ENCODE measurements around the gene NUSAP1. TPM values are rescaled to one million over a fixed set of nuclear protein-coding genes. Genes with fewer than 3 reads are reported as not detected.

Gene NUSAP1
- polyA plus RNA-seq, 2 of the 4 experiments (the other 2 are of a cell fraction), result 103 to 110 TPM

DNA sequence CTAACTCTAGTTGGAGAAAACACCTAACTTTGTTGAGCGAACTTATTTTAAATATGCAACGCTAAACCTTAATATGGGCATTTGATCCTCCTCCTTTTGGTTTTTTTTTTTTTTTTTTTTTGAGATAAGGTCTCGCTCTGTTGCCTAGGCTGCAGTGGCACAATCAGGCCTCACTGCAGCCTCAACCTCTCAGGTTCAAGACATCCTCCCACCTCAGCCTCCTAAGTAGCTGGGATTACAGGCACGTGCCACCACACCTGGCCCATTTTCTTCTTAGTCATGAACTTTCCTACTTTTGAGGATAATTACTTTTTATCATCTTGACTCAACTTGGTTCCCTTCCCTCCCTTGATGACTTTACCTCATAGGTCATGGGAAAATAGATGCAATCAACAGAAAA, 3.9 kb downstream of the NUSAP1 start:
- no peak for DNase-seq (ENCODE audit: low read depth in 1 of 2, low spot score in 1 of 2)
- H3K4me3 ChIP-seq, result no peak overlapping the region
- CTCF ChIA-PET, result interaction anchor here (0.6 kb wide), 1 partner anchor 619 kb away, joined by 3 read pairs; no protein-coding TSS in a partner anchor
- POLR2A ChIA-PET, result interaction anchor here (0.6 kb wide), 1 partner anchor 861 kb away, joined by 4 read pairs; no protein-coding TSS in a partner anchor
- no peak for TF ChIP-seq JUN (IDR thresholded peaks at IDR 0.05)
- TF ChIP-seq ESRRA (IDR thresholded peaks at IDR 0.05; ENCODE audit: borderline replicate concordance, low read length), result no peak
- no peak for TF ChIP-seq NPAS2 (CRISPR knock-in tag; IDR thresholded peaks at IDR 0.05; ENCODE audit: borderline replicate concordance)
- no peak for TF ChIP-seq CHD2 (IDR thresholded peaks at IDR 0.05; ENCODE audit: low read length, partially characterized antibody)
- TF ChIP-seq, protein P1, sequence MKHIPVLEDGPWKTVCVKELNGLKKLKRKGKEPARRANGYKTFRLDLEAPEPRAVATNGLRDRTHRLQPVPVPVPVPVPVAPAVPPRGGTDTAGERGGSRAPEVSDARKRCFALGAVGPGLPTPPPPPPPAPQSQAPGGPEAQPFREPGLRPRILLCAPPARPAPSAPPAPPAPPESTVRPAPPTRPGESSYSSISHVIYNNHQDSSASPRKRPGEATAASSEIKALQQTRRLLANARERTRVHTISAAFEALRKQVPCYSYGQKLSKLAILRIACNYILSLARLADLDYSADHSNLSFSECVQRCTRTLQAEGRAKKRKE (CRISPR knock-in tag; IDR thresholded peaks at IDR 0.05; ENCODE audit: low read depth), result no peak
- no peak for TF ChIP-seq FOXS1 (CRISPR knock-in tag; IDR thresholded peaks at IDR 0.05)
- no peak for TF ChIP-seq ZC3H11A (IDR thresholded peaks at IDR 0.05)
- TF ChIP-seq CBX2 (IDR thresholded peaks at IDR 0.05; ENCODE audit: borderline replicate concordance, low read depth), result no peak
- TF ChIP-seq SREBF2 (IDR thresholded peaks at IDR 0.05), result no peak
- no peak for TF ChIP-seq TP53 (CRISPR knock-in tag; IDR thresholded peaks at IDR 0.05)
- TF ChIP-seq MAZ (IDR thresholded peaks at IDR 0.05; ENCODE audit: borderline replicate concordance, low read depth, low read length), result no peak
- no peak for TF ChIP-seq HDAC2 (IDR thresholded peaks at IDR 0.05)
- no peak for TF ChIP-seq SMC3 (IDR thresholded peaks at IDR 0.05)
- TF ChIP-seq, protein P2, sequence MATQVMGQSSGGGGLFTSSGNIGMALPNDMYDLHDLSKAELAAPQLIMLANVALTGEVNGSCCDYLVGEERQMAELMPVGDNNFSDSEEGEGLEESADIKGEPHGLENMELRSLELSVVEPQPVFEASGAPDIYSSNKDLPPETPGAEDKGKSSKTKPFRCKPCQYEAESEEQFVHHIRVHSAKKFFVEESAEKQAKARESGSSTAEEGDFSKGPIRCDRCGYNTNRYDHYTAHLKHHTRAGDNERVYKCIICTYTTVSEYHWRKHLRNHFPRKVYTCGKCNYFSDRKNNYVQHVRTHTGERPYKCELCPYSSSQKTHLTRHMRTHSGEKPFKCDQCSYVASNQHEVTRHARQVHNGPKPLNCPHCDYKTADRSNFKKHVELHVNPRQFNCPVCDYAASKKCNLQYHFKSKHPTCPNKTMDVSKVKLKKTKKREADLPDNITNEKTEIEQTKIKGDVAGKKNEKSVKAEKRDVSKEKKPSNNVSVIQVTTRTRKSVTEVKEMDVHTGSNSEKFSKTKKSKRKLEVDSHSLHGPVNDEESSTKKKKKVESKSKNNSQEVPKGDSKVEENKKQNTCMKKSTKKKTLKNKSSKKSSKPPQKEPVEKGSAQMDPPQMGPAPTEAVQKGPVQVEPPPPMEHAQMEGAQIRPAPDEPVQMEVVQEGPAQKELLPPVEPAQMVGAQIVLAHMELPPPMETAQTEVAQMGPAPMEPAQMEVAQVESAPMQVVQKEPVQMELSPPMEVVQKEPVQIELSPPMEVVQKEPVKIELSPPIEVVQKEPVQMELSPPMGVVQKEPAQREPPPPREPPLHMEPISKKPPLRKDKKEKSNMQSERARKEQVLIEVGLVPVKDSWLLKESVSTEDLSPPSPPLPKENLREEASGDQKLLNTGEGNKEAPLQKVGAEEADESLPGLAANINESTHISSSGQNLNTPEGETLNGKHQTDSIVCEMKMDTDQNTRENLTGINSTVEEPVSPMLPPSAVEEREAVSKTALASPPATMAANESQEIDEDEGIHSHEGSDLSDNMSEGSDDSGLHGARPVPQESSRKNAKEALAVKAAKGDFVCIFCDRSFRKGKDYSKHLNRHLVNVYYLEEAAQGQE (IDR thresholded peaks at IDR 0.05), result no peak
- TF ChIP-seq MAFK (IDR thresholded peaks at IDR 0.05; ENCODE audit: partially characterized antibody), result no peak
- TF ChIP-seq, protein P3, sequence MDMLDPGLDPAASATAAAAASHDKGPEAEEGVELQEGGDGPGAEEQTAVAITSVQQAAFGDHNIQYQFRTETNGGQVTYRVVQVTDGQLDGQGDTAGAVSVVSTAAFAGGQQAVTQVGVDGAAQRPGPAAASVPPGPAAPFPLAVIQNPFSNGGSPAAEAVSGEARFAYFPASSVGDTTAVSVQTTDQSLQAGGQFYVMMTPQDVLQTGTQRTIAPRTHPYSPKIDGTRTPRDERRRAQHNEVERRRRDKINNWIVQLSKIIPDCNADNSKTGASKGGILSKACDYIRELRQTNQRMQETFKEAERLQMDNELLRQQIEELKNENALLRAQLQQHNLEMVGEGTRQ (IDR thresholded peaks at IDR 0.05), result no peak
- no peak for TF ChIP-seq HOXB5 (CRISPR knock-in tag; IDR thresholded peaks at IDR 0.05)
- no peak for TF ChIP-seq NFE2L2 (conservative IDR thresholded peaks at IDR 0.05; ENCODE audit: low read length)
- TF ChIP-seq ZSCAN20 (CRISPR knock-in tag; IDR thresholded peaks at IDR 0.05), result no peak
- TF ChIP-seq CHD4 (IDR thresholded peaks at IDR 0.05; ENCODE audit: borderline replicate concordance), result no peak
- no peak for ATAC-seq
- peaks cover 15% of the 10 kb centered on the region; the same call in 2 of the 3 replicates for H3K4me1 ChIP-seq
- no peak for FAIRE-seq
- no peaks in the 10 kb centered on the region for H3K9me3 ChIP-seq
- H3K27ac ChIP-seq, result no peak overlapping the region
- WGBS (ENCODE audit: missing lambda C conversion rate), result 85% methylated on average over 4 of the region's 4 CpGs
- no peak overlapping the region for H3K4me2 ChIP-seq

DNA sequence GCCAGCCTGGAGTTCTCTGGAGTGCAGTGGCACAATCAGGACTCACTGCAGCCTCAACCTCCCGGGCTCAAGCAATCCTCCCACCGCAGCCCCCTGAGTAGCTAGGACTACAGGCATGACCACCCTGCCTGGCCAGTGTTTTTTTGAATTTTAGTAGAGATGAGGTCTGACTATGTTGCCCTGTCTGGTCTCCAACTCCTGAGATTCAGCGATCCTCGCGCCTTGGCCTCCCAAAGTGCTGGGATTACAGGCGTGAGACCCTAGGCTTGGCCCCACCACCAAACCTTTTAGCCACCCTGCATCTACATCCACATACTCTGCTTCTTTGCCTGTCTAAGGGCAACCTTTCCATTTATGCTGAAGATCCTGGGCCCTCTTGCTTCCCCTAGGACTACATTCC, 4.4 kb downstream of the NUSAP1 start:
- no peak overlapping the region; the same call in 2 of the 3 replicates for H3K4me2 ChIP-seq
- ChIA-PET POLR2A (no interaction called here), CTCF (interaction anchor here (1.0 kb wide), 1 partner anchor 91 kb away, joined by 3 read pairs; no protein-coding TSS in a partner anchor)
- 0 out of 6 replicates have a peak overlapping the region, but pooled peaks of 1 of the 2 experiments have one; percentile 44 for H3K27ac ChIP-seq
- FAIRE-seq, result no peak
- no peaks in the 10 kb centered on the region for H3K9me3 ChIP-seq
- no peak overlapping the region for H3K4me3 ChIP-seq
- DNase-seq (ENCODE audit: low read depth in 1 of 2, low spot score in 1 of 2), result no peak
- no peak for TF ChIP-seq POLR2A (IDR thresholded peaks at IDR 0.05; ENCODE audit: low read length)
- TF ChIP-seq MYC (IDR thresholded peaks at IDR 0.05; ENCODE audit: borderline replicate concordance, low read length), result no peak
- TF ChIP-seq RFX5 (IDR thresholded peaks at IDR 0.05), result no peak
- TF ChIP-seq JUN (IDR thresholded peaks at IDR 0.05), result no peak
- no peak for TF ChIP-seq HDAC2 (IDR thresholded peaks at IDR 0.05)
- TF ChIP-seq, protein P4, sequence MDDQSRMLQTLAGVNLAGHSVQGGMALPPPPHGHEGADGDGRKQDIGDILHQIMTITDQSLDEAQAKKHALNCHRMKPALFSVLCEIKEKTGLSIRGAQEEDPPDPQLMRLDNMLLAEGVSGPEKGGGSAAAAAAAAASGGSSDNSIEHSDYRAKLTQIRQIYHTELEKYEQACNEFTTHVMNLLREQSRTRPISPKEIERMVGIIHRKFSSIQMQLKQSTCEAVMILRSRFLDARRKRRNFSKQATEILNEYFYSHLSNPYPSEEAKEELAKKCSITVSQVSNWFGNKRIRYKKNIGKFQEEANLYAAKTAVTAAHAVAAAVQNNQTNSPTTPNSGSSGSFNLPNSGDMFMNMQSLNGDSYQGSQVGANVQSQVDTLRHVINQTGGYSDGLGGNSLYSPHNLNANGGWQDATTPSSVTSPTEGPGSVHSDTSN (IDR thresholded peaks at IDR 0.05), result no peak
- TF ChIP-seq, protein P5, sequence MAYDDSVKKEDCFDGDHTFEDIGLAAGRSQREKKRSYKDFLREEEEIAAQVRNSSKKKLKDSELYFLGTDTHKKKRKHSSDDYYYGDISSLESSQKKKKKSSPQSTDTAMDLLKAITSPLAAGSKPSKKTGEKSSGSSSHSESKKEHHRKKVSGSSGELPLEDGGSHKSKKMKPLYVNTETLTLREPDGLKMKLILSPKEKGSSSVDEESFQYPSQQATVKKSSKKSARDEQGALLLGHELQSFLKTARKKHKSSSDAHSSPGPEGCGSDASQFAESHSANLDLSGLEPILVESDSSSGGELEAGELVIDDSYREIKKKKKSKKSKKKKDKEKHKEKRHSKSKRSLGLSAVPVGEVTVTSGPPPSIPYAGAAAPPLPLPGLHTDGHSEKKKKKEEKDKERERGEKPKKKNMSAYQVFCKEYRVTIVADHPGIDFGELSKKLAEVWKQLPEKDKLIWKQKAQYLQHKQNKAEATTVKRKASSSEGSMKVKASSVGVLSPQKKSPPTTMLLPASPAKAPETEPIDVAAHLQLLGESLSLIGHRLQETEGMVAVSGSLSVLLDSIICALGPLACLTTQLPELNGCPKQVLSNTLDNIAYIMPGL (CRISPR knock-in tag; IDR thresholded peaks at IDR 0.05; ENCODE audit: borderline replicate concordance), result no peak
- TF ChIP-seq EHMT2 (IDR thresholded peaks at IDR 0.05; ENCODE audit: low read depth), result no peak
- TF ChIP-seq, protein P6, sequence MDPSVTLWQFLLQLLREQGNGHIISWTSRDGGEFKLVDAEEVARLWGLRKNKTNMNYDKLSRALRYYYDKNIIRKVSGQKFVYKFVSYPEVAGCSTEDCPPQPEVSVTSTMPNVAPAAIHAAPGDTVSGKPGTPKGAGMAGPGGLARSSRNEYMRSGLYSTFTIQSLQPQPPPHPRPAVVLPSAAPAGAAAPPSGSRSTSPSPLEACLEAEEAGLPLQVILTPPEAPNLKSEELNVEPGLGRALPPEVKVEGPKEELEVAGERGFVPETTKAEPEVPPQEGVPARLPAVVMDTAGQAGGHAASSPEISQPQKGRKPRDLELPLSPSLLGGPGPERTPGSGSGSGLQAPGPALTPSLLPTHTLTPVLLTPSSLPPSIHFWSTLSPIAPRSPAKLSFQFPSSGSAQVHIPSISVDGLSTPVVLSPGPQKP (IDR thresholded peaks at IDR 0.05; ENCODE audit: low read depth, low read length), result no peak
- TF ChIP-seq RAD21 (conservative IDR thresholded peaks at IDR 0.05 in 1 of 2, IDR thresholded peaks at IDR 0.05 in 1 of 2), result no peak
- no peak for ATAC-seq
- WGBS (ENCODE audit: missing lambda C conversion rate), result 99% methylated on average over 4 of the region's 6 CpGs
- peaks cover 15% of the 10 kb centered on the region; the same call in 2 of the 3 replicates for H3K4me1 ChIP-seq
